Subcutaneous adipose tissue (tissue), 4 donors: ENCODE measurements around the gene FAM181B. TPM values are rescaled to one million over a fixed set of nuclear protein-coding genes. Genes with fewer than 3 reads are reported as not detected.

Experiments used
- total RNA-seq, 4 donors: library from RNA; depleted of rRNA; stranded (reverse); fragments of >200 nt; gene quantifications; one replicate each; pipeline ENCODE4 v1.1.0, GENCODE V29; 2016
- TF ChIP-seq, protein P1 (sequence below): fragments of 450-650 bp; IDR thresholded peaks from one replicate; pipeline ENCODE4 v1.5.1; 2016; ENCODE audit warnings: low read depth, mild to moderate bottlenecking, control low read depth, antibody characterized with exemption, moderate library complexity

FAM181B gene
- total RNA-seq, 4 donors from 2014 or later = 0.19 to 0.22 TPM; not detected in 2

DNA sequence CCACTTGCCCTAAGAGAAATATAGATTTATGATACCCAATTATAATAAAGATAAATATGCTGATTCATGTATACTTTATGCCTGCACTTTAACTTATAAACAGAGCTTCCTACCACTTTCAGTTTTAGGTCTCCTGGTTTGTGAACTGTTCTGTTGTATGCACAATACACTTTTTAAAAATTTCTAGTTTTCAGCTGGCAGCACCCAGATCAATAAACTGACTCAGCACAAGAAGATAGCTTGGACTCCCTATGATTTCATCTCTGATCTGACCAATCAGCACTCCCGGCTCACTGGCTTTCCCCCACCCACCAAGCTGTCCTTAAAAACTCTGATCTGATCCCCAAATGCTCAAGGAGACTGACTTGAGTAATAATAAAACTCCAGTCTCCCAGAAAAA lies 33.5 kb upstream of the FAM181B start:
- TF ChIP-seq, protein P1, sequence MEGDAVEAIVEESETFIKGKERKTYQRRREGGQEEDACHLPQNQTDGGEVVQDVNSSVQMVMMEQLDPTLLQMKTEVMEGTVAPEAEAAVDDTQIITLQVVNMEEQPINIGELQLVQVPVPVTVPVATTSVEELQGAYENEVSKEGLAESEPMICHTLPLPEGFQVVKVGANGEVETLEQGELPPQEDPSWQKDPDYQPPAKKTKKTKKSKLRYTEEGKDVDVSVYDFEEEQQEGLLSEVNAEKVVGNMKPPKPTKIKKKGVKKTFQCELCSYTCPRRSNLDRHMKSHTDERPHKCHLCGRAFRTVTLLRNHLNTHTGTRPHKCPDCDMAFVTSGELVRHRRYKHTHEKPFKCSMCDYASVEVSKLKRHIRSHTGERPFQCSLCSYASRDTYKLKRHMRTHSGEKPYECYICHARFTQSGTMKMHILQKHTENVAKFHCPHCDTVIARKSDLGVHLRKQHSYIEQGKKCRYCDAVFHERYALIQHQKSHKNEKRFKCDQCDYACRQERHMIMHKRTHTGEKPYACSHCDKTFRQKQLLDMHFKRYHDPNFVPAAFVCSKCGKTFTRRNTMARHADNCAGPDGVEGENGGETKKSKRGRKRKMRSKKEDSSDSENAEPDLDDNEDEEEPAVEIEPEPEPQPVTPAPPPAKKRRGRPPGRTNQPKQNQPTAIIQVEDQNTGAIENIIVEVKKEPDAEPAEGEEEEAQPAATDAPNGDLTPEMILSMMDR = no peak

DNA sequence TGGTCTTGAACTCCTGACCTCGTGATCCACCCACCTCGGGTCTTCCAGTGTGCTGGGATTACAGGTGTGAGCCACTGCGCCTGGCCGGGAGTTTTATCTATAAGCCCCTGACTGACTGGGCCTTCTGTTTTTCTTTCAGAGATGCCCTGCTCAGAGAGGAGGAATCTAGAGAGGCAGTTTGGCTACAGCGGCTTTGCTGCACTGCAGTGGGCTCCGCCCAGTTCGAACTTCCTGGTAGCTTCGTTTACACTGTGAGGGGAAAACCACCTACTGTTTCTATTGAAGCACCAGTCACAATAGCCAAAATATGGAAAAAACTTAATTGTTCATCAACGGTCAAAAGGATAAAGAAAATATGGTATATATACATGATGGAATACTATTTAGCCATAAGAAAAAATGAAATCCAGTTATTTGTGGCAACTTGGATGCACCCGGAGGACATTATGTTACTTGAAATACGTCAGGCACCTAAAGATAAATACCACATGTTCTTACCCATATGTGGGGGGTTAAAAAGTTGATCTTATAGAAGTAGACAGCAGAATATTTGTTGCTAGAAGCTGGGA lies 31.9 kb upstream of the FAM181B start:
- TF ChIP-seq, protein P1 = no peak

GRCh38 chr11:82763167-82763566 lies 29.5 kb upstream of the FAM181B start:
- TF ChIP-seq, protein P1 = no peak

DNA sequence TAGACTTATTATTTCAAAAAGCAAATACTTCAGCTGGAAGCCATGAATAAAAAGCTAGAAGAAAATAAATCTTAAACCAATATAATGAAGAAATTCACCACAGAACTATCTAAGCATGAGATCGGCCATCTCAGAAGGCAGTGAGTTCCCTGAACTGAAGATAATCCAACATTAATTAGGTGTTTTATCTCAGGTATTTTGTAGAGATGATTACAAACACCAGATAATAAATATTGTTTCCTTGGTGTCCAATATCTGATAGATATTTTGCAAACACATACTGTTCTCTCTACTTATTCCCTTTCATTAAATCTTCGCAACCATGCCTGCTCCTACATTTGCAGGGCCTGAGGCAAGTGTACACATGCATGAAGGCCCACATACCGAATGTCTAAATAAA lies 26.0 kb upstream of the FAM181B start:
- TF ChIP-seq, protein P1 = no peak

- TF ChIP-seq, protein P1 = no peak
Measured at GRCh38 chr11:82757660-82758357, 24.1 kb upstream of the FAM181B start.

DNA sequence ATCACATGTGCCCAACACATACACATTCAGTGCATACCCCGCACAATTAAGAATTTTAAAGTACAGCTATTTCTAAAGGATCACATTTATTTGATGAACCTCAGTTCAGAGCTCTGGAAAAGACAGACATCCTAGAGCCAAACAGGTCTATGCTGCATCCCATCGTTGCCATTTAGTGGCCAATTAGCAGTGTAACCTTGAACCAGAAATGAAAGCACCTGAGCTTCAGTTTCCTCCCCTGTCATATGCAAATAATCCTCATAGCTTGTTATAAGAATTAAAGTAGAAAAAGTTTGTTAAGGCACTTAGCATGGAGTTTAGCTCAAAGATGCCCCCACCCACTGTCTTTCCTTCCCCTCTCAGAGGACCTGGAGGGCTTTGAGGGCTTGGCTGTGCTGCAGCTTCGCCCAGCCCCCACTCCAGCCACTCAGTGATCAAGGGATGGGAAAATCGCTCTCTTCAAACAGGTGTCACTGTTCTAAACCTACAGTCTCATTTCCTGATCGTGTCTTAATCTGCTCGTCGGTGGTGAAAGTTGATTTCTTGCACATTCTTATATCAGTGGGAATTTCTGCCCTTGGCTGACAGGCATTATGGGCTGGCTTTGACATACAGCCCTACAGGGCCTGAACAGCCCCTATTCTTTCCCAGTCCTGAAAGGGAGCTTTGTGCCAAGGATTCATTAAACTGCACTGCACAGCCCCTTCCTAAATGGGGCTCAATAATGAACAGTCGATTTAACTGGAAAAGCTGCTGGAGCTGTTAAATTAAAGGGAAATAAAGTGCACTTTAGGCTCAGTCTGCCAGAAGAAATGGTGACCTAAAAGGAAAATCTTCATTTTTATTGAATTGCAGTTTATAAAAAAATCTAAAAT lies 23.3 kb upstream of the FAM181B start:
- TF ChIP-seq, protein P1 = no peak

DNA sequence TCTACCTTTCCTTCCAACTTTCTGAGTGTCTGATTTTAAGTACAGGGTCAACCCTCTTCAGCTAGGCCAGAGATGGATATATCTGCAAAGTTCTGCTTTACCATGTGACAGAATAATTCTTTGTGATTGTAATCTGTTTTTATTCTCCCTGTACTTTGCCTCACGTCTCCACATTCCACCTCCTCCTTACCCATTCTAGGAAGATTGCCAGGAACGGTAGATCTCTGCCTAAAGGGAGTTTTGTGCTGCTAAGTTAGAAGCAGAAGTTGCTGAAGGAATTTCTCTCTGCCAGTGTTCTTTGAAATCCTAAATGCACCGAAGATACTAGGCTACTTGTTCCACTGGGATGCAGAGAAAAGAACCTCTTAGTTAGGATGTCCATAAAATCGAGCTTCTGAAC lies 20.7 kb upstream of the FAM181B start:
- TF ChIP-seq, protein P1 = no peak
